Inflammatory macrophage treated with lipopolysaccharide for 4 hours (primary cell): ENCODE measurements around the gene RUNX2.

Source experiments
- DNase-seq: peaks from one replicate; pipeline ENCODE4 v3.0.0-alpha.2; 2020

Gene RUNX2

DNA sequence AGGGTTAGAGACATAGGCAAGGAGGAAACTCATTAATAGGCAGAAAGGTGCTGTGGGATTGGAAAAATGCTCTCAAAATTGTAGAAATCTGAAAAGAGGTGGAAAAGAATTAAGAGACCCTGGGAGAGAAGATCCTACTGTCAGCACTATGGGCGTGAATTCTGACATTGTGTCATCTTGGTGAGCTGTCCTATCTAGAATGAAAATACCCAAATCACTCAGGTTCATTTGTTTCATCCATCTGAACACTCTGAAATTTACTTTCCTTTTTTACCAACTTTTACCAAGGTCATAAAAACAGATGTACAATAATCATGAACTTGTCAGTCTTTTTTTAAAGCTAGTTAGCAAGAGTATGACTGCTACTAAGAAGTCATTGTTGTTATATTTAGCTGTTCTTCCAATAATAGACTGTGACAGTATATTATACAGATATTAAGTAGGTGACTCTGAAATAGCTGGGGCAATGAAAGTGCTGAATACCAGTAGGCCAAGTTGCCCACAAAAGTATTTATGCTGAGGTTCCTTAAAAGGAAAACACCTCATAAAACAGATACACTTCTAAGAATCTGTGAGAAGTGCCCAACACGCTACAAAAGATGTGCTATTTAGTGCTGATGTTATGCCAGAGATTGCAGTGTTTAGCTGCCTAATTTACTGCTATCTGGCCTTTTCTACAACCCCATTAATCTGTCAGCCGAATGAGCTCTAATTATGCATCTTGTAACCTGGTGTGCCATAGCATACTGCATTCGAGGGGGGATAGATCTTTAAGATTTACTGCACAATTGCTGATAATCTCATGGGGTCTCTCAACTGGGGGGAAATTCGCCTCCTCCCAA, 267.1 kb downstream of the RUNX2 start:
- no peak for DNase-seq

DNA sequence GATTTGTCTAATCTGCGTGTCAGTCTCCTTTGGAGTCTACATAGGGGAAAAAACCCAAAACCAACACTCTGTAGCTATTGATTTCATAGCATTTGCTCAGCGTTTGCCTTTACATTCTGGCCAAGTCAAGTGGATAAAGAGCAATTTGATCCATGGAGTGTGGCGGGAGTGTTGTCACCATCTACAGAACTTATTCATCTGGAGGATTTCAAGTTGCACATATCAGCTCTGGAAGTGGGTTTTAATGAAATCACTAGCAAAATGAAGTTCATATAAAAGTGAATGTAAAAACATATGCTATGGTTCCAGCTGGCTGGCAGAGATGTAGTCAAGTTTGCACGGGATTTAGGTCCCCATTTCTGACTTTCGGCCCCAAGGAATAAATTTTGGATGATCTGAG, 269.3 kb downstream of the RUNX2 start:
- DNase-seq = no peak

DNA sequence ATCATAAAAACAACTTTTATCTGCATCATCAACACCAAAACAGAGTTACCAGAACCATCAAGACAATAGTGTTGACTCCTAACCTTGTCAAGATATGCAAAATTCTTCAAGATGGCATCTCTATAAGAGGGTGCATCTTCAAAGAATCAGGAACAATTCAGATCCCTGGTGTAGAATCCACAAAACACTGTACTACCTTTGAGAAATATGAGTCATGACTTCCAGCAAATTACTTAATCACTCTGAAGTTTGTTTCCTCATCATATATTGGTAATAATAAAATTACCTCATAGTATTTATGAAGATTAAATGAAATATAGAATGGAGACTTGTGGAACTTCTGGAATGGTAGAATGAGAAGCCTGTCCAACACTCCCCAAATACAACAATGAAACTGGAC, 270.9 kb downstream of the RUNX2 start:
- DNase-seq = peak; percentile 10

DNA sequence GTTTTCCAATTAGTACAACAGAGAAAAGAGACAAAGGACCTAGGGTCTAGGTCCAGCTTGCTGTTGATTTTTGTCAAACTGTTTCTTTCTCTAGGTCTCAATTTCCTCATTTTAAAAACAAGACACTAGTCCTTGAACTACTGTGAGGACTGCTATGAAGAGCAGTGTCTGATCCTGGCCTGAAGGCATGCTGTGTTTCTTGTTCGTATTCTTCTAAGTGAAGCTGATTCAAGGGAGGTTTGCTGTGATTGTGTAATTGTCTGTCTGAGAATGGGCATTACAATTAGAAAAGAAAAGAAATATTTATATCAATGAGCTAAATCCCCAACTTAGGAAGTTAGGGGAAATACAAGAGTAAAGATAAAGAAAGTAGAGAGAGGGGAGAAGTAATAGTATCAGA, 277.8 kb downstream of the RUNX2 start:
- no peak for DNase-seq

DNA sequence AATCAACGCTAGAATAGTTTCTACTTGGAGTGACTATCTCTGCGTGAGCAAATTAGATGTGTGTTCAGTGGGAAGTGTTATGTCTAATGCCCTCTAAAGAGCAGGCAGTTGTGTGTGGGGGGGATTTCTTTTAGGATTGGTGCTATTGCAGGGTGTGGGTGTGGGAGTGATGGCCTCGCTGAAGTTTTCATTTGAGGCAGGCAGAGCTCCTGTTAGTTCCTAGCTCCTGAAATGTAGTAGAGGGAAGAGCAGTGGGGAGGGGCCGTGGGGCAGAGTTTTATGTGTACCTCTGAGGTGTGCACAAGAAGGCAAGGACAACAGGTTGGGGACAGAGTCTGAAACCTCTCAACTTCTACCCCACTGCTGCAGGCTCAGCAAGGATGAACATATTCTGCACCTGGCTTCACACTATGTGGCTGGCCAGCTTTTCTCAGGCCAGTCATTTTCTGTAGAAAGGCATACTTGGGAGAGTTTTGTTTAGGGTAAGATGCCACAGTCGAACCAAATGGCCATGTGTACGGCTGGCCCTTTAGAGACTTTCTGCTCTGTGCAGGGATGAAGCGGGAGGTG, 278.8 kb downstream of the RUNX2 start:
- no peak for DNase-seq

DNA sequence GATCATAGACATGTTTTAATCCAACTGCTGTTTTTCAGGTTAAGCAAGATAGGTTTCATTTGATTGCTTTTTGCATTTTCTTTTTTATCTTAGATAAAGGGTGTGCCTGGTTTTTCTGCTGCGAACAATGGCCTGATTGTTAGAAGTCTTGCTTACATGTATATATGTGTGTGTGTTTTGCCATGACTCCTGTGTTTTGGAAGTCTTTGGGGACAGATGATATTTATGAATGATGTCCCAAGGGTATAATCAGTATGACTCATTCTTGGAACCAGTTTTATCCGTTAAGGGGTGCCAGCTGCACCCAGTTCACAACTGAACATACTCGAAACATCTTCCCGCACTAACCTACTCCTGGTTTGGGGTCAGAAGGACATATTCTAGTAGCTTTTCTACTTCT, 279.7 kb downstream of the RUNX2 start:
- no peak for DNase-seq

DNA sequence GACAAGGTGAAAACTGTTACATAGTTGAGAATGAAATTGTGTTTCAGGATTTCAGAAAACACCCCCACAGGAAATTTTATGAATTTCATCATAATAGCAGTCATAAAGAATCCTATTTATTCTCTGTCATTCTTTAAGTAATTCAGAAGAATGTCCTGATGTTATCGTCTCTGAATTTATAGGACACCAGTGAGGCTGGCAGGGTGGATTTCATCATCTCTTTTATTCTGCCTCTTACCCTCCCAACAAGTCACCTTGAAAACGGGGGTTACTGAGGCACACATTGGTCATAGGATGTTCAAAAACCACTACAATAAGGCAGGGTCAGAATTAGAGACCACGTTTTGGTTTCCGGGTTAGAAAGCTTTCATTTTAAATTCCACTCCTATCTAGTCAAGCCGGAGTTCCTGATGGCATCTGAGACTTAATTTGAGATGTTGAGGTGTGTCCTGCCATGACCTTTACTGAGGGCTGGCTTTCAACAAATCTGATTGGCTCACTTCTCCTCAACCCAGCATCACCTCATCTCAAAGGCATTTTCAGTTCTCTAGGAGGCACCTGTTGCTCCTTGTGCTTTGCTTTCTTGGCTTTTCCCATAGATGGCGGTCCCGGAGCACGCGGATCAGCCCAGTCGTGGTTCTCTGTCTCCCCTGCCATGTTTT, 280.3 kb downstream of the RUNX2 start:
- no peak for DNase-seq

DNA sequence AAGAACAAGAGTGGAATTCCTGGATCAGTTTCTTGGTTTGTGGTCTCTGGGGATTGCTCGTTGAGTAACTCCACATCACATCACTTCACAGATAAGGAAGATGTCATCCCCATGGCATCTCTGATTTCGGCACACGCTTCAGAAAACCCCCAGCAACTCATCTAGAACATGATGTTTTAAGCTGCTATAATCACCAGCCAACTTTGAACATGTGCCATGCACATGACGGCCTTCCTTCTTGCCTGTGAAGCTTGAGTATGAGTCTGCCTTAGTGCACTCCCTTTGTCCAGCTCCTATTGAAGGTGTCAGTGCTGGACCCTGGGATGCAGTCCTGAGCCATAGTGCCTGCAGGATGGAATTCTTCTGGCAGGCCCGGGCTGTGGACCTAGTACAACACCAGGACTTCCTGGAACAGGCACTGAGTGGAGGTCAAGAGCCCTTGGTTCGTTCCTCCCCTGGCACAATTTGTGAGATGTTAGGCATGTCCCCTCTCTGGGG, 281.1 kb downstream of the RUNX2 start:
- no peak for DNase-seq

DNA sequence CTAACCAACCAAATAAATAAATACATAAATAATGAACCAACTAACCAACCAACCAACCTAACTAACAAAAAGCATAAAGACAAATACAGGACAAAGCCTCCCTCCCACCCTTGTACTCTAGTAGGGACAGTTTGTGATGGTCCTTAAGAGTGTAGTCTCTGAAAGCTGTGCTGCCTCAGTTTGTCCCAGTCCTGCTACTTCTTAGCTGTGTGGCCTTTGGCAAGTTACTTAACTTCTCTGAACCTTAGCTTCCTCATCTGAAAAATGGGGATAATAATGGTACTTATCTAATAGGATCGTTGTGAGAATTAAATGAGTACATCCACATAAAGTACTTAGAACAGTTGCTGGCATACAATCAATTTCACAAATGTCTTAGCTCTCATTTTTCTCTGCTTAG, 282.2 kb downstream of the RUNX2 start:
- no peak for DNase-seq

DNA sequence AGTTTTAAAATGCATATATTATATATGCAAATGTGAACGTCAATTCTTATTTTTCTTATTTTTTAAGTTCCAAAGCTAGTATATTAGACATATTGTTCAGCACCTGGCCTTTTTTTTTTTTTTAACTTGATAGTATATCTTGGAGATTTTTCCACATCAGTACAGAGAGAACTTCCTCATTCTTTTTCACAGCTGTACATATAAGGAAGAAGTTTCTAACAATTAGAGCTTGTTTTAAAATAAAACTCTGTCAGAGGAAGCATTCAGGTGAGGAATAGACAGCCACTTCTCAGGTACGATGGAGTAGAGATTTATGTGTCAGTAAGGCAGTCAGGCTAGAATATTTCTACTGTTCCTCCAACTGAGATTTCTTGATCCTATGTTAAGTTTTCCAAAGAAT, 282.7 kb downstream of the RUNX2 start:
- DNase-seq = no peak

DNA sequence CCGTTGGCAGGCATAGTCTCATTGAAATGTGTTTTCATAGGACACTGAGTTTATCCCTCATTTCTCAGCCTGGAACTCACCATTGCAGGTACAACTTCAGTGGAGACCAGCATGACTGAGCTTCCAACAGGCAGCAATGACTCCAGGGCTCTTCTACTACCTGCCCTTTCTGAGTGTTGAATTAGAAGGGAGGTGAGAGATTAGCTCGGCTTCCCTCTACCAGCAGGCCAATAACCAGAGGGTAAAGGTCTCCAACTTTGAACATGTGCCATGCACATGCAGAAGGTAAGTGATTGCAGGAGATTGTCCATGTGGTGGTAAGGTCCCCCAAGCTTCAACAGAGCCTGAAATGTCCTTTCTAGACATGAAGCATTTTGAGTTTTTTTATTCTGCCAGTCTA, 283.4 kb downstream of the RUNX2 start:
- no peak for DNase-seq

DNA sequence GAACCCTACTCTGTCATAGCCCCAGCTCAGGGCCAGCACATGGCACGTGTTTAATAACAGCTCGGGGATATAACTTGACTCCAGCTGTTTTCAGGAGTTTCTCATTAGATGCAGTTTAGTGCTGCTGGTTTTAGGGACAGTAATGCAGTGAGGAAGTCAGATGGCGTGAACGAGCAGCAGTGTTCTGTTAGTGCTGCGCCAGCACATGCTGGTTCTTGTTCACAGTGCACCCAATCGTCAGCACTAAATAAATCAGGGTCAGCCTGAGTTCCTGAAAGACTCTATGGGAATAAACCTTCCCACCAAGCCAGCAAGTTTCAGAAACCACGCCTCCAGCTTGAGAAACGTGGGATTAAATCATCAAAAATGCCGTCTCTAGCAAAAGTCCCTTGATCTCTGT, 285.5 kb downstream of the RUNX2 start:
- DNase-seq = no peak

DNA sequence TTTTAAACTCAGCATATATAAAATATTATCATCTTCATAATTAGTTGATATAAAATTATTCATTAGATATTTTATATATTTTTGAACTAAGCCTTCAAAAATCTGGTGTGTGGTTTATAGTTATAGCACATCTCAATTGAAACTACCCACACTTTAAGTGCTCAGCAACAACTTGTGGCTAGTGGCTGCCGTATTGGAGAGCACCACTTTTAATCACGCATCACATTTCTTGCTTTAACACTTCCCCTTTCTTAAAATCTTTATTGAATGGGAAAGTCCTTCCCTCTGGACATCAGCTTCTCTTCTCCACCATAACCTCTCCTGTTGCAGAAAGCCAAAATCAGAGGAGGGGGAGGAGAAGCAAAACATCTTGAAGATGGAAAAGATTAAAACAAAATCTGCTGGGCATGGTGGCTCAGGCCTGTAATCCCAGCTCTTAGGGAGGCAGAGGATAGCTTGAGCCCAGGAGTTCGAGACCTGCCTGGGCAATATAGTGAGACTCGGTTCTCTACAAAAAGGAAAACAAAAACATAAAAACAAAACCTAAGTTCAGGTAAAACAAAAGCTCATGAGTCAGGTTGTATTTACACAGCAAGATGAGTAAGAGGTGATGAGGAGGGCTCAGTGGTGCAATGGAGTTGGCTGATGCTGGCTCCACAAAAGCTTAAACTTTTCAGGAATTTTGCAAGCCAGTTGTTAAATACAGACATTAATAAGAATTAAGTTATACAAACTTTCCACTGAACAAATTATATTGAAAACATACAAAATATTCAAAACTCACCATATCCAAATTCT, 286.6 kb downstream of the RUNX2 start:
- no peak for DNase-seq

DNA sequence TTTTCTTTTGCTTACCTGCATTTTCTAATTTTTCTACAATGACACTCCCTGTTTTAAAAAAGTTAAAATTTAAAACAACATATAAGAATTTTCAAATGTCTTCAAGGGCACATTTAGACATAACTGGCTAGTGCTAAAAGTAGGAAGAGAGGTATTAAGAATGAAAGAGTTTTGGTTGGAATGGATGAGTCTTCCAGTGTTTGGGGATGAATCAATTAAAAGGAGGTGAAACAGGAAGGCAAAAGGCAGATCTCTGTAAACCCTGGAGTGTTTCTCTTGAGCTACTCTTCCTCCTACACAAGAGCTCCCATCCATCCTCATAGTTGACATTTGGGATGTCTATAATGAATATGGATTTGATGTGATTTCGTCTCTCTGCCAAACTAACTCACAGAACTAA, 288.1 kb downstream of the RUNX2 start:
- no peak for DNase-seq

DNA sequence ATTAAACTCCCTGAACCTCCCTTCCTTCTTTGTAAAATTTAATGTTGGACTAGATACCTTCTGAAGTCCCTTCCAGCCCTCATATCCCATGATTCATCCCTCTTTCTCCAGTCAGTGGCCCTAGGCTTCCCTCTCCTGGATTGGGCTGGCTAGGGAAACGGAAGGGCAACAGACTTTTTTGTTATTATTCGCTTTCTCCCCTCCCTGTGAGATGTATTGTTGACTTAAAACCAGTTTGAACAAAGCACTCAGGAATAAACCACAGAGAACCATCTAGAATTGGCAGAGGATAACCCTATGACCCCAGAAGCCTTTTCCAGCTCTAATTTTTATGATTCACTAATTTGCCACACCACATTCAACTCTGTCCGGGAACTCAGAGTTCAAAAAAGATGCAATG, 289.3 kb downstream of the RUNX2 start:
- DNase-seq = no peak

DNA sequence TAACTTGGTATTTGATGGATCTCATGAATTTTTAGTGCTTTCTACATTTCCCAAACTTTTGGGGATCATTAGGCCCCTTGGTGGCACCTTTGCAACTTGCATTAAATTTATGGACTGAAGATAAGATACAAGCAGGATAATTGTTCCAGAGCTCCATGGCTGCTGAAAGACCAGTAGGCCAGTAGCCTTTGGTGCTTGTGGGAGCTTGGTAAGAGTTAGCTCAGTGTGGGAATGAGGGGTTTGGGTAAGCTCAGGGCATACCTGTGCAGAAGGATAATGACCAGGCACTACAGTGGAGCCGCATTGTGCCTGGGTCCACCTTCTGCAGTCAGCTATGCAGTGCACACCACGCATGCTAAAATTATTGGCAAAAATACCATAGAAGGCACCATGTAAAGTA, 290.1 kb downstream of the RUNX2 start:
- no peak for DNase-seq

DNA sequence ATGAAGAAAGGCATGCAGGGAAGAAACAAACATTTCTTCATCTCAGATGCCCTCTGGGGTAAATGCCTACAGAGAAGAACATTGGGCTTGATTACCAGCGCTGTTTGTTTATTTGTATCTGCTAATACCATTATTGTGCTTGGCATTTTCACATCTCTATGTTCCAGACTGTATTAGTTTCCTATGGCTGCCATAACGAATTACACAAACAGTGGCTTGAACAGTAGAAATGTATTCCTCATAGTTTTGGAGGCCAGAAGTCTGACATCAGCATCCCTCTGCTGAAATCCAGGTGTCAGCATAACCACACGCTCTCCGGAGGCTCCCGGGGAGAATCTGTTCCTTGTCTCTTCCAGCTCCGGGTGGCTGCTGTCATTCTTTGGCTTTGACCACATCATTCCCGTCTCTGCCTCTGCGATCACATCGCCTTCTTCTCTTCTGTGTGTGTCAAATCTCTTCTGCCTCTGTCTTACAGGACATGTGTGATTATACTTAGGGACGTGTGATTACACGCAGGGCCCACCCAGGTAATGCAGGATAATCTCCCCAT, 291.2 kb downstream of the RUNX2 start:
- no peak for DNase-seq

DNA sequence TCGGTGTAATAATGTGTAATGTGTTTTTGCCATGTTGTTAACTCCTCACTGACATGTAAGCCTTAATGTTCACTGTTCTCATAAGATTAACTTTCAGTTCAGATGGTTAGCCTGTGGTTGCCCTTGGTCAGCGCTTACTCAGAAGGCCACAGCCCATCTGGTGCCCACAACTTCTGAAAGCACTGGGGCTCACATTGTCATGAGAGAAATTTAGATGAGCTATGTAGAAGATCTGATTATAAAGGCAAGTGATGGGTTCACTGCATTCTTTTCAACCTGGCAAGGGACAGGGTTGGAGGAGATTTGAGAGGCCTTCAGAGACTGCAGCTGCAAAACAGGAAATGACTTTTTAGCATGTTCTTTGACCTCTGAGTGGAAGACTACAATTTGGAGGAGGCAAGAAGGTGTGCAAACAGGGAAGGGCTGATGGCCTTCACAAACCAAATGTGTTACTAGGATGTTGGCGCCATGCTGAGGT, 291.9 kb downstream of the RUNX2 start:
- no peak for DNase-seq

DNA sequence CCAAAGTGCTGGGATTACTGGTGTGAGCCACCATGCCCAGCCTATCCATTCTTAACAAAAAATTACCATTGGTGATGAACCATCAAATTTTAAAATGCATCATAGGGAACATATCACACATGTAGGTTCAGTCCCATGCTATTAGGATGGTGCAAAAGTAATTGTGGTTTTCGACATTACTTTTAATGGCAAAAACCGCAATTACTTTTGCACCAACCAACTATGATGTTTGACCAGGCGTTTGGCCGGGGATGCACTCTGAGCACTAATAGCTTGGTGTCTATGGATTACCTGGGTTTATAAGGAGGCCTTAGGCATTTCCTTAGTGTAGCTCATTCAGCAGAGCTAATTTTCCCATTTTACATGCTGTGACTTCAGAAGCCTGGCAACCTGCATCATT, 296.1 kb downstream of the RUNX2 start:
- DNase-seq = no peak

DNA sequence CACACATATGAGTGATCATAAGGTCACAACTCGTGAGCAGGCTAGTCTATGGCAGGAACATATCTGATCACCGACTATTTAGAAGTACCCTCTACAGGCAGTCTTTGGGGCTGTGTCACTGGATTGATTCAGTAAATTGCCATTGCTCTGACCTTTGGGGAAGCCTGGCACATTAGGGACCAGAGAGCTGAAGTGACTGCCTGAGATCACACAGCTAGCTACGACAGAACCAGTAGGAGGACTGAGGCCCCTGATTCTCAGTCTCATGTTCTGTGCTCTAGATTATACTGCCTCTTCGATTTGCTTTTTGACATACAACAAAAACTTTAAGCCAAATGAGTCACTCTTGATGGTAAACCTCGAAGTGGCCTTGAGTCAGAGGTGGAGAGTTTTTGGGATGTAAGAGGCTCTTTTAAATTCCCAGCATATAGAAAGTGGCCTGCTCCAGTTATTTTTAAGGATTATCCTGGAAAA, 297.1 kb downstream of the RUNX2 start:
- DNase-seq = no peak

DNA sequence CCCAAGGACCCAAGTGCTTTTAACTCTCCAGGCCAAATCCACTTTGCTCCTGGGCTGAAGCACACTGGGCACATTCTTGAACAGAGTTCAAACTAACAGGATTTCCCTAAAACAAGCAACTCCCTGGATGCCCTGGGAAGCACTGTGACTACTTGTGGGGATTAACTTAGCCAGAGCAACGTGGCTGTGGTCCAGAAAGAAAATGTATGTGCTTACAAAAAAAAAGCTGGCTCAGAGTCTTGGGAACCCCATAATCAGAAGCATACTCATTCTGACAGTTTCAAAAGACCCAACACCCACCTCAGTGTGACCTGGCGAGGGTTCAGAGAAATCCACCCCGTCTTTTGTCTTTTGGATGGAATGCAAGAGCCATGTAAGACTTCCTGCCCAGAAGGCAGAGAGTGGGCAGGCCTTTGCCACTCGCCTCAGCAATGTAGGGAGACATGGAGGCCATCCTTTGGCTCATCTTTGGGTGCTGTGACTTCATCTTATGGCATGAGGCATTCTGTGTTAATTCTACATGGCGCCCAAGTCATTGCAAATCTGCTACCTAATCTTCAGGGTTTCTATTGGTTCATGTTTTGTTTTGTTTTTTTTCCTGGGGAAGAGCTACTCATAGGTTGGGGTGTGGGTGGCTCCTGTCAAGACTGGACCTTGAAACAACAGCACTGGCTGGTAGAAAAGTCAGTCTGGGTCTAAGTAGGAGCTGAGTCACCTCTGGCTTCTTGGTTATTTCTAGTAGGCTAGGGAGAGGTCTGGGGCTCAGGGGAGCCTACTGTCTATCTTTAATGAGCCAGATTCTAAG, 298.2 kb downstream of the RUNX2 start:
- no peak for DNase-seq

DNA sequence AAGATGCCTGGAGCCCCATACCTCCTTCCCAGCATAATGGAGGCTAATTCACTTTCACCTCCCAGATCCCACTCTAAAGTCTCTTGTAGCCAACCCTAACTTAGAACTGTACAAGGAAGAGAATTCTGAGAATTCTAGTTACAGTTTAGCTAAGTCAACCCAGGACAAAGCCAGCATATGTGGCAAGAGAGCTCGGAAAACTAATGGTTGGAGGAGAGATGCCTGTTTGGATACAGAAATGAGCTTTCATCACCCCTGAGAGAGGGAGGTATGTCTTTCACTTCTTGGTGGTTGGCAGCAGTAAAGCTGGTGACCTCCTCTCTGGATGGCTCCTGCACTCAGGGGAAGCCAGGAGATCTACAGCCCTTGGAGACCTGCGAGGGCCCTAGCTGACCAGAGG, 302.2 kb downstream of the RUNX2 start:
- no peak for DNase-seq
